Measurements from ENCODE around the gene FOXO3.

FOXO3 gene

DNA sequence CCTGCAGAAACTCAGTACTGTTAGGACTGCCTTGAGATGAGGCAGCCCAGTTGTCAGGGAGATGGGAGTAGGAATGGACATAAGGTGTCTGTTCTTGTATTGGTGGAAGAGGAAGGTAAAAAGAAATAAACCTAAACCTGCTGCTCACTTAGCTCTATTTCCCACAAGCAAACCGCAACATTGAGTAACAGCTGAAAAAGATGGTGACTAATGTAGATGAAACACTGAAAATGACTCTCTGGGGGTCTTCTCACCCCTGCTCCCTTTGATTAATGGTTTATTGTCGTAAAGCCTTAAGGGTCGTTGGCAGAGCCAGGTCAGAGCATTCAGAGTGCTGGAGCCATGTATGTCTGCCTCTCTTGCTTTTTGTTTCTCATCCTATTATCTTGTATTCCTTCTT, 87.5 kb downstream of the FOXO3 start:
- TF ChIP-seq, protein P1, sequence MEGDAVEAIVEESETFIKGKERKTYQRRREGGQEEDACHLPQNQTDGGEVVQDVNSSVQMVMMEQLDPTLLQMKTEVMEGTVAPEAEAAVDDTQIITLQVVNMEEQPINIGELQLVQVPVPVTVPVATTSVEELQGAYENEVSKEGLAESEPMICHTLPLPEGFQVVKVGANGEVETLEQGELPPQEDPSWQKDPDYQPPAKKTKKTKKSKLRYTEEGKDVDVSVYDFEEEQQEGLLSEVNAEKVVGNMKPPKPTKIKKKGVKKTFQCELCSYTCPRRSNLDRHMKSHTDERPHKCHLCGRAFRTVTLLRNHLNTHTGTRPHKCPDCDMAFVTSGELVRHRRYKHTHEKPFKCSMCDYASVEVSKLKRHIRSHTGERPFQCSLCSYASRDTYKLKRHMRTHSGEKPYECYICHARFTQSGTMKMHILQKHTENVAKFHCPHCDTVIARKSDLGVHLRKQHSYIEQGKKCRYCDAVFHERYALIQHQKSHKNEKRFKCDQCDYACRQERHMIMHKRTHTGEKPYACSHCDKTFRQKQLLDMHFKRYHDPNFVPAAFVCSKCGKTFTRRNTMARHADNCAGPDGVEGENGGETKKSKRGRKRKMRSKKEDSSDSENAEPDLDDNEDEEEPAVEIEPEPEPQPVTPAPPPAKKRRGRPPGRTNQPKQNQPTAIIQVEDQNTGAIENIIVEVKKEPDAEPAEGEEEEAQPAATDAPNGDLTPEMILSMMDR (IDR thresholded peaks at IDR 0.05; ENCODE audit: control insufficient read depth, insufficient read depth, low read depth, low read length, missing control alignments), result no peak
- H3K4me3 ChIP-seq (ENCODE audit: control insufficient read depth, low read depth, low read length), result no peak overlapping the region
- no peak for DNase-seq (ENCODE audit: low read depth)

DNA sequence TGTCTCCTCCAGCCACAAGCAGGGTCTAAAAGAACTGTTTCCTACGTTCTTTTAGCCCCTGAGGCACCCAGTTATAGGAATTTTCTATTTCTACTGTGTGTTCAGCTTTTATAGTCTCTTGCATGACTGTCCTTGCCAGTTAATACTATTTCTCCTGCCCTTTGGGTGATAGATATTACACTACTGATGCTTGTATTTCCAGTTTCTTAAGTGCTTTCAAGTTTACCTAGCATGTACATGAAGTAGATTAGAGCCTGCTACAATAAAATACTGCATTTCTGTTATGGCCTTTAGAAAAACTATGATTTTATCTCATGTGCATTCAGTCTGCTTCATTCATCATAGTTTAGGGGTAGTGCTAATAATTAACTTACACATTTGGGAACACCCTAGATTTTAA, 89.6 kb downstream of the FOXO3 start:
- TF ChIP-seq, protein P1 (IDR thresholded peaks at IDR 0.05; ENCODE audit: control insufficient read depth, insufficient read depth, low read depth, low read length, missing control alignments), result no peak
- H3K4me3 ChIP-seq (ENCODE audit: control insufficient read depth, low read depth, low read length), result no peak overlapping the region
- DNase-seq (ENCODE audit: low read depth), result no peak

DNA sequence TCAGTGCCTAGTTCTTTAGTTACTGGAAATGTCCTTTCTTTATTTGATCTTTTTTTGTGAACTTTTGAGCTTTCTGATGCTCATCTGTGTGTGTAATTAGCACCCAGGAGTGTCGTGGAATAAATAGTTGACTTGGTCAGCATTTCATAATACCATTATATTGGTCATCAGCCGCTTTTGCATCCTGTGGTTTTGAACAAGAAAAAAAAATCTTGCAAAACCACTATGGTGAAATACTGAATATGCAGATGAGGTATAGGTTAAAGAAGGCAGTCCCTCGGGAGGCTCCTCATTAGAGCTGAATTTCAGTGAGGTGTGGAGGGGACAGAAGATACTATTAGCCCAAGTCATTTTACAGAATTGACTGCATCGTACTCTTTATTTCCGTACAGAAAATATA, 90.1 kb downstream of the FOXO3 start:
- TF ChIP-seq, protein P1 (IDR thresholded peaks at IDR 0.05; ENCODE audit: control insufficient read depth, insufficient read depth, low read depth, low read length, missing control alignments), result no peak
- no peak overlapping the region for H3K4me3 ChIP-seq (ENCODE audit: control insufficient read depth, low read depth, low read length)
- peak; percentile 50 for DNase-seq (ENCODE audit: low read depth)

DNA sequence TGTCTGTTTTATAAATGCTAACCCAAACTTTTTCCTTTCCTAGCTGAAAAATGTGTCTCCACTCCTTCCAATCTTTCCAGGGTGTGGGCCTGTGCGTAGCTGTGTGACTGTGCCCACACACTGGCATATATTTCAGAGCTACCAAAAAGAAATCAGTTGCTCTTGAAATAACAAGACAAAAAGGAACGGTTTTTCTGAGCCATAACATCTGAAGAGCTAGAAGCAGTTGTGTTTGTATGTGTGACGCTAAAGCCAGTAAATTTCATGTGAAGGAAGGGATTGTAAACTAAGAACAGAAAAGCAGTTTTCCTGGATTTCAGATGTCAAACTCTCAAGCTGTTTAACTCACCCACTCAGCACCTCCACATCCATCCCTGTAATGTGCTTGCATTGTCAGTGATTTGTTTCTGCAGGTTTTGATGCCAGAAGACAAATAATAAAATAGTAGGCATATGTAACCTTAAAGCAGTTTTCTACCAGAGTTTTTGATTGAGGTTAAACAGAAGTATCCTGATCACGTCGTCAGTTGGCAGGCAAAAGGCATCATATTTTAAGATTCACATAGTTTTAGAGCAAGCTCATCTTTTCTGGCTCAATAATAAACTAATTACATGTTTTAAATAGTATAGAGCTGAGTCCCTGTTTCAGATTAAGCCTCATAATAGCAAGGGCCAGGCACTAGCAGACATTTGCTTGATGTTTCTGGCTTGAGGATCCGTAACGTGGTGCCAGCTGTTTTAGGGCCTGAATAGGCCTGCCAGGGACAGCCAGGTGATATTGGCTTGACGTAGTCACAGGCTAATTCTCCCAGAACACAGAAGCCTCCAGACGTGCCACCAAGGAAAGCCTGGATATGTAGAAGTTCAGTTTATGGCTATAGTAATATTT, 90.9 kb downstream of the FOXO3 start:
- DNase-seq (ENCODE audit: low read depth), result peak; percentile 88

DNA sequence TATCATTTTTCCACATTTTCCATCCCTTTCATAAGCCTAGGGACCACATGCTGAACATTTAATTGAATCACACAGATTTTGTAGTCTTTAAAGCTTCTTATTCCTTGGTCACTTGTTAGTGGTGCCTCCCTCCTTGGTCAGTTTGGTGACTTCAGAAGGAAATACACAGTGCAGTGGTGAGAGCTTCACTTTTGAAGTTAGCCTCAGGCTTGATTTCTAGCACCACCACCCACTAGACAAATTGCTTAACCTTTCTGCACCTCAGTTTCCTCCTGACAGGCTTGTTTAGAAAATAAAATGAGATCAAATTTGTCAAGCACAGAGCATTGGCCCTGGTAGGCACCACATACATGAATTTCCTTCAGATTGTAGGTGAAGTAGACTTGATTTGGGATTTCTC, 91.7 kb downstream of the FOXO3 start:
- no peak overlapping the region for H3K4me3 ChIP-seq (ENCODE audit: control insufficient read depth, low read depth, low read length)
- TF ChIP-seq, protein P1 (IDR thresholded peaks at IDR 0.05; ENCODE audit: control insufficient read depth, insufficient read depth, low read depth, low read length, missing control alignments), result no peak
- no peak for DNase-seq (ENCODE audit: low read depth)

More for the DNA sequence above, 90.9 kb downstream of the FOXO3 start:
- no peak overlapping the region for H3K4me3 ChIP-seq (ENCODE audit: control insufficient read depth, low read depth, low read length)
- TF ChIP-seq, protein P1 (IDR thresholded peaks at IDR 0.05; ENCODE audit: control insufficient read depth, insufficient read depth, low read depth, low read length, missing control alignments), result no peak

DNA sequence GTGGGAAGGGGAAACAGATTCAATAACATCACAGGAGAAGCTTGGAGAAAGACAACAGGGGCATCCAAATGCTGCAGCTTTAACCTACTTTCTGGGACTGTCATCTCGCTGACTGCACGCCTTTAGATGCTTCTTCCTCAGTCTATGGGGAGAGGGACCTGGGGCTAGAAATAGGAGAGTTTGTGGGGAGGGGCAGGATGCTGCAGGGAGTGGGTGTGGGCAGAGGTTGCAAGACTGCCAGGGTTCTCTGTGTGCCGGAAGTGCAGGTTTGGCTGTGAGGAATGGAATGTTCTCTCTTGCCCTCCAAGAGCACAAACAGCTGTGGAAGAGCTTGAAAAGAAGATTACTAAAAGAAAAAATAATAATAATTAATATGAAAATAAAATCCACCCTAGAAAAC, 93.2 kb downstream of the FOXO3 start:
- H3K4me3 ChIP-seq (ENCODE audit: control insufficient read depth, low read depth, low read length), result no peak overlapping the region
- DNase-seq (ENCODE audit: low read depth), result no peak
- TF ChIP-seq, protein P1 (IDR thresholded peaks at IDR 0.05; ENCODE audit: control insufficient read depth, insufficient read depth, low read depth, low read length, missing control alignments), result no peak

All from AG09309 (cell line).